HTERT RPE-1 (cell line): ENCODE measurements around the gene KIF21A.

Source experiments
- in situ Hi-C: fragments of 300-500 bp; cut with MboI; formaldehyde crosslinking; loops from 4 replicates; pipeline ENCODE4 v1.14.3; 2020; ENCODE audit warnings: low sequenced_read_pairs

KIF21A gene

GRCh38 chr12:39294715-39295114 lies 148.2 kb downstream of the KIF21A start:
- in situ Hi-C loops = no loop called here

- in situ Hi-C loops = no loop called here
Measured at GRCh38 chr12:39292125-39292630, 150.7 kb downstream of the KIF21A start.

GRCh38 chr12:39287817-39288216 lies 155.1 kb downstream of the KIF21A start:
- in situ Hi-C loops = no loop called here

- in situ Hi-C loops = no loop called here
Measured at GRCh38 chr12:39287409-39287808, 155.5 kb downstream of the KIF21A start.

- in situ Hi-C loops = no loop called here
Measured at GRCh38 chr12:39278426-39278825, 164.5 kb downstream of the KIF21A start.

- in situ Hi-C loops = no loop called here
Measured at GRCh38 chr12:39277416-39277815, 165.5 kb downstream of the KIF21A start.

GRCh38 chr12:39275846-39276245 lies 167.1 kb downstream of the KIF21A start:
- in situ Hi-C loops = no loop called here

GRCh38 chr12:39272871-39273655 lies 169.9 kb downstream of the KIF21A start:
- in situ Hi-C loops = no loop called here

GRCh38 chr12:39269492-39269891 lies 173.4 kb downstream of the KIF21A start:
- in situ Hi-C loops = no loop called here

GRCh38 chr12:39267886-39268285 lies 175.0 kb downstream of the KIF21A start:
- in situ Hi-C loops = no loop called here

- in situ Hi-C loops = no loop called here
Measured at GRCh38 chr12:39252628-39253027, 190.3 kb downstream of the KIF21A start.
